GM10248 (cell line): Measurements from ENCODE around the gene ZNF438.
"Not testable (repeated sequence)": the region's sequence is repeated elsewhere in the genome, so short reads cannot be mapped to it uniquely, and the experiment has no call there.

Source experiments
- CTCF ChIA-PET: fragments of 300-600 bp; sonication (Branson Sonifier 250); formaldehyde crosslinking; extraction: SDS; loops from one replicate; lab custom pipeline; 2021; ENCODE audit warnings: antibody characterized with exemption; lab: Yijun Ruan, JAX
- POLR2A ChIA-PET: fragments of 350-650 bp; sonication (Branson Sonifier 250); formaldehyde crosslinking; extraction: SDS; loops from one replicate; lab custom pipeline; 2020; ENCODE audit warnings: antibody characterized with exemption; lab: Yijun Ruan, JAX
- DNase-seq: peaks from one replicate; pipeline ENCODE4 v3.0.0; 2012; ENCODE audit errors: extremely low spot score
- TF ChIP-seq, protein P1 (sequence below): IDR thresholded peaks from 2 replicates; pipeline ENCODE4 v1.5.1; 2012; ENCODE audit warnings: mild to moderate bottlenecking, low read depth; ENCODE audit errors: extremely low read depth, missing control alignments, control extremely low read depth

ZNF438 gene

GRCh38 chr10:31064348-31064747 is 32.7 kb upstream of the ZNF438 start:
- DNase-seq = no peak
- TF ChIP-seq, protein P1, sequence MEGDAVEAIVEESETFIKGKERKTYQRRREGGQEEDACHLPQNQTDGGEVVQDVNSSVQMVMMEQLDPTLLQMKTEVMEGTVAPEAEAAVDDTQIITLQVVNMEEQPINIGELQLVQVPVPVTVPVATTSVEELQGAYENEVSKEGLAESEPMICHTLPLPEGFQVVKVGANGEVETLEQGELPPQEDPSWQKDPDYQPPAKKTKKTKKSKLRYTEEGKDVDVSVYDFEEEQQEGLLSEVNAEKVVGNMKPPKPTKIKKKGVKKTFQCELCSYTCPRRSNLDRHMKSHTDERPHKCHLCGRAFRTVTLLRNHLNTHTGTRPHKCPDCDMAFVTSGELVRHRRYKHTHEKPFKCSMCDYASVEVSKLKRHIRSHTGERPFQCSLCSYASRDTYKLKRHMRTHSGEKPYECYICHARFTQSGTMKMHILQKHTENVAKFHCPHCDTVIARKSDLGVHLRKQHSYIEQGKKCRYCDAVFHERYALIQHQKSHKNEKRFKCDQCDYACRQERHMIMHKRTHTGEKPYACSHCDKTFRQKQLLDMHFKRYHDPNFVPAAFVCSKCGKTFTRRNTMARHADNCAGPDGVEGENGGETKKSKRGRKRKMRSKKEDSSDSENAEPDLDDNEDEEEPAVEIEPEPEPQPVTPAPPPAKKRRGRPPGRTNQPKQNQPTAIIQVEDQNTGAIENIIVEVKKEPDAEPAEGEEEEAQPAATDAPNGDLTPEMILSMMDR = no peak
- ChIA-PET CTCF (interaction anchor here (1.0 to 1.3 kb wide), 2 partner anchors 19 to 48 kb away, joined by 3 read pairs; no protein-coding TSS in a partner anchor), POLR2A (no interaction called here)

- CTCF ChIA-PET = interaction anchor here (1.0 to 1.3 kb wide), 2 partner anchors 20 to 48 kb away, joined by 3 read pairs; no protein-coding TSS in a partner anchor
- POLR2A ChIA-PET = interaction anchor here (0.6 kb wide), 1 partner anchor 21 kb away, joined by 3 read pairs; no protein-coding TSS in a partner anchor
- TF ChIP-seq, protein P1 = no peak
- no peak for DNase-seq
Observed at GRCh38 chr10:31063841-31064240, 32.2 kb upstream of the ZNF438 start.

DNA sequence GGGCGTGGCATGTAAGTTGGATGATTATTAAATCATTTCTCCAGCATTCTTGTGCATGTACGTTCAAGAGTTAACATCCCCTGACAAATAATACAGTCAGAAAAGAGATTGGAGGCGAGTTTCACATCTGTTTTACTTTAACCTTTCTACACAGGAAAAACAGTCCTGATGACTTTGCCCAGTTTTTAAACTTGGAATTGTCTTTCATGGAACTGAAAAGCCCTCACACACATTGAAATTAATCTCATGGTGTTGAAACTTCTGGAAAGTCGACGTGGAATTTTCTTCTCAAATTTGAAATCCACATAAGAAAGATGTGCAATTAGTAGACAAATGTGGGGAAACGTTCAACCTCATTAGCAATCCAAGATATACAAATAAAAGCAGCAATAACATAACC is 31.2 kb upstream of the ZNF438 start:
- TF ChIP-seq, protein P1 = no peak
- CTCF ChIA-PET = no interaction called here
- DNase-seq = no peak
- POLR2A ChIA-PET = no interaction called here

GRCh38 chr10:31061941-31062340 is 30.3 kb upstream of the ZNF438 start:
- TF ChIP-seq, protein P1 = no peak
- no peak for DNase-seq
- POLR2A ChIA-PET = no interaction called here
- CTCF ChIA-PET = no interaction called here

- ChIA-PET POLR2A (no interaction called here), CTCF (interaction anchor here (0.9 kb wide), 1 partner anchor 18 kb away, joined by 3 read pairs; no protein-coding TSS in a partner anchor)
- TF ChIP-seq, protein P1 = no peak
- DNase-seq = no peak
Observed at GRCh38 chr10:31058795-31059703, 27.4 kb upstream of the ZNF438 start.

GRCh38 chr10:31056678-31057077 is 25.0 kb upstream of the ZNF438 start:
- POLR2A ChIA-PET, DNase-seq: not testable (repeated sequence)
- CTCF ChIA-PET = interaction anchor here (1.1 to 1.4 kb wide), 2 partner anchors 17 to 41 kb away, joined by 3 to 5 read pairs; no protein-coding TSS in a partner anchor
